ENCODE results near the gene TTN.

Gene TTN

DNA sequence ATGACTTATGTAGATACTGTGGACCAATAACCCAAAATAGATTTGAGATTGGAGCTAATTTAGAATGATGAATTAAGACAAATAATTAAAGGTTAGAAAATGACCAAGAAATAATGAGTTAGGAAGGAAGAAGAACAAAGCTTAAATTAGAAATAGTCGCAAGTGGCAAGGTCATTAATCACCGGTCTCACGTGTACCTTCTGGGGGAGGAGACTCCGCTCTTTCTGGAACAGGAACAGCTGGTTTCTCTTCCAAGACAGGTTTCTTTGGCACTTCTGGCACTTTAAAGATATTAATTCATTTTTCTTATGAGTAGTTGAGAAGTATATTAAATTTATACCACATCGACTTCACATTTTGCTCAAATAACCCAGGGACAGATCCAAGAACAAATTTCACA is 156.7 kb downstream of the TTN start:
- DNase-seq (ENCODE audit: low spot score), result no peak

DNA sequence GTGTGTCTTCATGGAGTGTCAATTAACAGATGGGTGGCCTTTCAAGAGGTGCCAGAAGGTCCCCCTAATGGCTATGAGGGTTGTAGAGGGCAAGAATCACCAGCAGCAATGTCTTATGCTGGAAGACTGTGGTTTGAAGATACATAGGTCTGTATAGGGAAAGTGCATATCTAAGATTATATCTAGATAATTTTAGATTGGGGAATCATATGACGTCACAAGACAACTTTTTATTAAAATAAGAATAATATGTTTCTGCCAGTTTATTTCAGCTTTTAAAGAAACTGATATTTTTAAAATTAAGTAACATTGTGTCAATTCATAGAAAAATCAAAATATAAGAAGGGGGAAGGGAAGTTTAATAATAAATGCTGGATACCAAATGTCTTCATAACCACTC is 162.3 kb downstream of the TTN start:
- no peak for DNase-seq (ENCODE audit: low spot score)

DNA sequence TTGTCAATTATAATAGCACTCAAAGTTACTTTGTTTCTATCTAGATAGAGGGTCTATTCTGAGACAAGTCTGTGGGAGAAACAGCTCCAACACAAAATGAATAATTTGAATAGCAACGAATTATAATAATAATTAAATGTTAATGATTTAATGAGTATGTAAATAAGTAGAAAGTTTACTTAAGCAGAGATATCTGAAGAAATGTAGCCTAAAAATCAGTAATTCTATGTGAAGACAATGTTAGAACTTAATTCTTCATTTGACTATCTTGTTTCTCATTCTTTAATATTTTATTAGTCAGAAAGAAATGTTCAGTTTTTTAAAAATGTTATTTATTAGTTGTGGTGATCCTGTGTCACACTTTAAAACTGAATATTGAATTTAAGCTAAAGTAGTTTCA is 165.7 kb downstream of the TTN start:
- DNase-seq (ENCODE audit: low spot score), result no peak

DNA sequence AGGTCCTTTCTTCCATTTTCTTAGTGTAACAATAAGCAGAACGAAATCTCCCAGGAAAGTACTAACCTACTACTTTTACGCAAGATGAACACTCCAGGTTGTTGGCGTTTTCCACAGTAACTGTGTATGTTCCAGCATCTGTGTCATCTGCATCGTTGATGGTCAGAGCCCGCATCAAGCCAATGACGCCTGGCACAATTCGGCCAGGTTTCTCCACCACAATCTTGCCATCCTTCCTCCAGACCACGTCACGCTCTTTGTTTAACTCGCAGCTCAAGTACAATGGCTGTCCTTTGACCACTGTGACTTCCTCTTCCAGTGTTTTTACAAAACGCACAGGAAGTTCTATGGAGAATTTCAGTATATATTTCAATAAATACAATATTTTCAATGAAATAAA is 171.3 kb downstream of the TTN start:
- DNase-seq (ENCODE audit: low spot score), result no peak

DNA sequence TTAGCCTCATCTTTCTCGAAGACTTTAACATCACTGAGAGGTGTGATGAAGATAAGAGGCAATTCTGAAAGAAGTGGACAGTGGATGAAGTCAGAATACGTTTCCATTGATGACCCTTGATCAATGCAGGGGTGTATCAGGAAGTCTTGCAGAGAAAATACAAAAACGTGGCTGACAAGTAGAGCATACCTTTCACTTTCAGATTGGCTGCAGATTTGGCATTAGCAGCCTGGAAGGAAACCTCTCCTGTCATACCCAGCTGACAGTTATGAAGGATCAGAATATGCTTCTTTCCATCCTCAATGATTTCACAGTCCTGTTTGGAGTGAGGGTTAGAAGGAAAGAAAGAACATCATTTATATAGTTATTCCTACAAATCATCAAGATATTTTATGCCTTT is 174.5 kb downstream of the TTN start:
- DNase-seq (ENCODE audit: low spot score), result no peak

DNA sequence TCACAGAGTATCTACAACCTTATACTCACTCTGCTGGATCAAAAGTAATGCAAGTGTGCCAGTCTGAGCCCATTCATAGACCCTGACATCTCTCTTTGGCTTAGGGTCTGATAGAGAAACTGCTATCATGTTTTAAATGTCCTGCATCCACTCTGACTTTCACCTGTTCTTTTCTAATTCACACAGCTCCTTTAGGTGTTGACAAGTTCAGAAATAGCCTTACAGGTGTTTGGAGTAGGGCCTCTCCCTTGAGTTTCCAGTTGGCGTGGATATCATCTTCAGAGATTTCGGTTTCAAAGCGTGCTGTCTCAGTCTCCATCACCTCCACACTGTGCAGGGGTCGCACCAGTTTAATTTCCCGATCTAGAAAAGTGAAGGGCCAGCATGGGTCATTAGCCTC is 176.6 kb downstream of the TTN start:
- no peak for DNase-seq (ENCODE audit: low spot score)

DNA sequence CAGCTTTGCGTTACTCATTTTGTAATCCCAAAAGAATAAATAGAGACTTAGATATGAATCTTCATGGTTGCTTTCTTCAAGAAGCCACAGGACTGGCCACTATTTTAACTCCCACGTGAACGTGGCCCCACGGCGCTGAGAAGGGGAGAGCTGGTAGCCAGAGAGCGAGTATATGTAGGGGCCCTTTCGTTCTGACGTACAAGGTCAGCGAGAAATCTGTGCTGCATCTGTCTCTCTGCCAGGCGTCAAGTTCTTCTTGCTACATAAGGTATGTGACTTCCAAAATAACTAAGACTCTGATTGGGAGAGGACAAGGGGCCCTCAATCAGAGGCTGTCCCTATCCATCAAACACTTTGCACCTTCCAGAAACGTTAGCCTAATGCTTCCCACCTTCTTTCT is 177.8 kb downstream of the TTN start:
- no peak for DNase-seq (ENCODE audit: low spot score)

DNA sequence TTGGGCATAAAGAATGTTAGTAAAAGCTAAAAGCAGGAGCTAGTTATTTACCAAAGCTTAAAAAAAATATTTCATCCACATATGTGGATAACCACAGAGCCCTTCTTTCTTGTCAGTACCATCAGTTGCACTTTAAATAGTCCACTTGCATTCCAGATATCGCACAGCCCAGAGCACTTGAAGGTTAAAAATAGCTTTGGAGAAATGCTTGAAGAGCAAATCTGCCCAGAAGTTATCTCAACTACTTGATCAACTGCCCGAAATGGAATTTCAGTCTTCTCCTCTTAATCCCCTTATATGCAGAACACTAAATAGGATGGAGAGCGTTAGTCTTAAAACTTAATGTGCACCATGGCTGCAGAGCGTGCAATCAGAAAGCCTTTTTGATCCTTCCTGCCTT is 178.6 kb downstream of the TTN start:
- no peak for DNase-seq (ENCODE audit: low spot score)

DNA sequence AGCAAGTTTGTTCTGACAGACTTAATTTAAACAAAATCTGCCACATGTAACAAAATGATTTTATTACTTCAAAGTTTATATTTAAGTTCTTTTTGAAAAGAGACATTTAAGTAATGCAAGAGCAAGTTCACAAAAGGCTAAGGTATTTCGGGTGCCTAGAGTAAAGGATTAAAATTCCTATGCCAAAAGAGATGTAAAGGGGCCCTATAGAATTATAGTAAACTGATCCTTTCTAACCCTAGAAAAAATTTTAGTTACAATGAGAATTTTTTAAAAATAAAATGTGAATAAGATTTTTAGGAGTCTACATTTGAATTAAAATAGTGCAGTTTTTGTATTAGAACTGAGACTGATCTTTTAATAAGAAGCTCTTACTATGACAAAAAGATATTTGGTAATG is 179.8 kb downstream of the TTN start:
- DNase-seq (ENCODE audit: low spot score), result no peak

DNA sequence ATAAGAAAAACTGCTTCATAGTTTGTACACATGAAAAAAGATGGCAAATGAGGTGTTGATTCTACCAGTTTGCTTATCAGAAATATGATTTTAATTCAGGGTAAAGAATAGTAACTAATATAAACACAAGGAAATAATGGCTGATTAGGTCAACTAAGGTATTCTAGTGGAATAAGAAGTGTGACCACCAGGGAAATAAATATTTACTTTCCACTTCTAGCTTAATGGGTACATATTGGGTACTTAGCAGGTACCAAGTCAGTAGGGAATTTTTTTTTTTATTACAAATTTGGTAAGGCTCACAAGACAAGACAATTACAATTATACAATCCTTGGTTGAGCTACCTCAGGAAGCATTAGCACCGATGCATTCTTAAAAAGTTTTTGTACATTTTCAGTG is 191.3 kb downstream of the TTN start:
- DNase-seq (ENCODE audit: low spot score), result no peak

DNA sequence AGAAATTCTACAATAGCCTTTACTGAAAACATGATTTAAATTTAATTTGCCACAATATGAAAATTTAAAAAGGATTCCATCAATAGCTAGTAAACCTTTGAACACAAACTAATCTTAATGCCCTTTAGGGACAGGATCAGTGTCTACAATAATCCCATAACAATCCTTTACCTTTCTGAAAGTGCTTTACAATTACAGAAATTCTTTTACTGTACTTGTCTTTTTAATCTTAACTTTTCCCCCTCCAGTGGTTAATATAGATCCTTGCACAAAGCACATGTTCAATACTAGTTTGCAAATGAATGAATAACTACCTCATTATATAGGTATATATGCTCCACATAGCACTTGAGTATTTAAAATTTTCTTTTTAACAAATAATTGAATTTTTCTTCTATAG is 204.3 kb downstream of the TTN start:
- no peak for DNase-seq (ENCODE audit: low spot score)

DNA sequence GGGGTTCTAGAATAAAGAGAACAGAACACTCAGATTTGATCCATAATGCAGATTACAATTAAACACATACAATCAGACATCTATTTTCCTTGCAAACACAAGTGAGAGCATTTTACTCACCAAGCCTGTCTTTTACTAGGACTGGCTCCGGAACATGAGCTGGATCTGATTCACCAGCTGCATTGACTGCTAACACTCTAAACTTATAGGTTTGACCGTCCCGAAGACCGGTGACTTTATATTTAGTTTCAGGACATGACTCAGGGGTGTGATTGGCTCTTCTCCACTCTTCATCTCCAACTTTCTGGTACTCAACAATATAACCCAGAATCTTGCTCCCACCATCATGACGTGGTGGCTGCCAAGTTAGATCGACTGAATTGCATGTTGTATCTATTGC is 214.6 kb downstream of the TTN start:
- no peak for DNase-seq (ENCODE audit: low spot score)

DNA sequence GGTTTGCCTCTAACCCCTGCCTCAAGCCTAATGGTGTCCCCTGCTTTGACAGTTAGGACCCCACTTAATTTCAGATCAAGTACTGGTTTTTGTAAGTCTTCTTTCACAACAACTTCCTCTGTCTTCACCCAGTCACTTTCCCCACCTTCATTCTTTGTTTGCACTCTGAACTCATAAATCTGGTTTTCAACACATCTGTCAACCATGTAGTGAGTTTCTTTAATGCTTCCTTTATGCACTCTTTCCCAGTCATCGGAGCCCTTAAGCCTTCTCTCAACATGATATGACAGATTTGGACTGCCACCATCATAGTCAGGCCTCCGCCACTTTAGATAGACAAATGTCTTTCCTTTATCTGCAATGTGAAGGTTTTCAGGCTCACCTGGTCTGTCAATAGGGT is 217.9 kb downstream of the TTN start:
- DNase-seq (ENCODE audit: low spot score), result no peak

DNA sequence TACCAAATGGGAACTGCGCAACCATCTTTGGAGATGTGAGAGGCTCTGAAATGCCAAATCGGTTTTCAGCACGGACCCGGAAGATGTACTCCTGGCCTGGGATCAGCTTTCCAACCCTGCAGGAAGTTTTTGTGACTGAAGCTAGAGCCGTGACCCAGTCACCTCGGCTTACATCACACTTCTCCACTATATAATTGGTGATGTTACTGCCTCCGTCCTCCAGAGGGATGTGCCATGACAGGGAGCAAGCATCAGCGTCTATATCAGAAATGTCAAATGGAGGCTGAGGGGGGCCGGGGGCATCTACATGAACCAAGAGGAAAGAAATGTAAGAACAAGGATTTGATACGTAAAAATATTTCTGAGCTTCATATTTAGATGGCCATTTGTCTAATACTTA is 222.6 kb downstream of the TTN start:
- DNase-seq (ENCODE audit: low spot score), result no peak

DNA sequence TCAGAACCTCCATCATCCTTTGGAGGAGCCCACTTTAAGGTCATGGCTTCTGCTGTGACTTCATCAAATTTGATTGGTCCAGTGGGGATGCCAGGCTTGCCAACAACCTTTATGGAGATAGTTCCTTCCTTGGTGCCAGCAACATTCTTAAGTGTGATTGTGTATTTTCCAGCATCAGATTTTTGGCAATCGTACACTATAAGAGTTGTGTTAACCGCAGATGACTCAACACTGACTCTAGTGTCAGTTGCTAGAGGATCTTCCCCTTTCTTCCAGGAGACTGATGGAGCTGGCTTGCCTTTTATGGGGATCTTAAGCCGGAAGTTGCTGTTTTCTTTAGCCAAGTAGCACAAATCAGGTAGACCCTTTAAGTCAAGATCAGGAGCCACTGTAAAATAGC is 228.2 kb downstream of the TTN start:
- DNase-seq (ENCODE audit: low spot score), result no peak

DNA sequence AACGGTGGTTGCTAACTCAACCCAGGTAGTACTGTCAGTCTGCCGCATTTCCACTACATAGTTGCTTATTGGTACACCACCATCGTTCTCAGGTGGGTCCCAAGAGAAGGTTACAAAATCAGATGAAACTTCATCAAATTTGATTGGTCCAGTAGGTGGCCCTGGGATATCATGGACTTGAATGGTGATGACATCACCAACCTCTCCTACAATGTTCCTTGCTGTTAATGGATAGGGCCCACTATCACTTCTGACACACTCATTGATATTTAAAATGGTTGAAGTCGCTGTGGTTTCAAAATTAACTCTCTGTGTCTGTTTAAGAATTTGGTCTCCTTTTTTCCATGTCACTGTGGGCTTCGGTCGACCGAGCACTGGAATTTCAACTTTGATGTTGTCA is 232.4 kb downstream of the TTN start:
- DNase-seq (ENCODE audit: low spot score), result no peak

DNA sequence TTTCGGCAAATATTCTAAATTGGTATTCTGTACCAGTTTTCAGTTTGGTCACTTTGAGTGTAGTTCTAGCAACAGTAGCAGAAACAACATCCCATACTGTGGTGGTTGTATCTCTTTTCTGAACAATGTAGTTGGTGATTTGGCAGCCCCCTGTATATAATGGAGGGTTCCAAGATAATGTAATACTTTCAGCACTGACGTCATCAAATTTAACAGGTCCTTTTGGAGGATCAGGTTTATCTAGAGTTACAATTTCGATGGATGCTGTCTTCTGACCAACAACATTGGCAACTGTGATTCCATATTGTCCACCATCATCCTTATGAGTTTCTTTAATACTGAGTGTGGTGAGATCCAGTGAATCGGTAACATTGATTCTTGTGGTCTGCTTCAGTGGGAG is 239.0 kb downstream of the TTN start:
- DNase-seq (ENCODE audit: low spot score), result no peak

DNA sequence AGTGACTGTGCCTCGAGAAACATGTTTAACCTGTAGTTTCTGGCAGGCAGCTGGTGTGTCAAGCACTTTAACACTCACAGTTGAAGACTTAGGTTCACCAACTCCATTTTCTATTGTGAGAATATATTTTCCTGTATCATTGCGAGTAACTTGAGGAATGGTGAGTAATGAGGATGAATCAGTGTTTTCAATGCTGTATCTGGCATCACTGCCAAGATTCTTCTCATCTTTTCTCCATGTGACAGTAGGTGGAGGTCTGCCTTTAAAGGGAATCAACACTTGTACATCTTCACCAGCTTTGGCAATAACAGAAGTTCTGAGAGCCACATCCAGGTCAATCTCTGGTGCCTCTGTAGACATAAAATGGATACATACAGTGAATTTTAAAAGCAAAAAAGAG is 254.2 kb downstream of the TTN start:
- DNase-seq (ENCODE audit: low spot score), result no peak

DNA sequence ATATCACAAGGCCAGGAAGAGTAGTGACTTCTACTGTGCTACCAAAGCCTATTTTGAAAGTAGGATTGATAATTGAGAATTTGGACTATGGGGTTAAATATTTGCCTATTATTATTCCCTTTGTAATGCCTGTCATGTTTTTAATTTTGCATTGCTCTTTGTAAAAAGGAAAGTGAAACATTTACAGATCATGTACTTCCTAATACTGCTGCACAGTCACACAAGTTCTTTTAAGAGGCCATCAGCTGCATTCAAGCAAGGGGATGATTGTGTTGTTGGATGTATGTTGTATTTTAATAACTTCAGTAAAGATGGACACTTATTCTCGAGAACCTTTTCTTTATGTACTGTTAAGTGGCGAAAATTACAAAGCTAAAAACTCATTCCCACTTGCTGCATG is 256.9 kb downstream of the TTN start:
- DNase-seq (ENCODE audit: low spot score), result no peak

DNA sequence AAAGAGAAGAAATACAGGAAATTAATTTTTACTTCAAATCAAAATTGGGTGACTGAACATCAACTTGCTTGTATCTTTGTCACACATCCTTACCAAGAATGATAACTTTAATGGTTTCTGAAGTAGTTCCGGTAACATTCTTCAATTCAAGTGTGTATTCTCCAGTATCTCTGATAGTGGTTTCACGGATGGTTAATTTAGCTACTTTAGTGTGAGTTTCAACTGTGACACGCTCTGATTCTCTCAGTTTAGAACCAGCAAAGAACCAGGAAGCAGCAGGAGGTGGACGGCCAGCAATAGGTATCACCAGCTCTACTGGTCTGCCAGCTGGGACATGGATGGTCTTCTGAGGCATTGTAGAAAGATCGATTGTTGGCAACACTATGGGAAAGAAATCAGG is 264.7 kb downstream of the TTN start:
- DNase-seq (ENCODE audit: low spot score), result no peak

DNA sequence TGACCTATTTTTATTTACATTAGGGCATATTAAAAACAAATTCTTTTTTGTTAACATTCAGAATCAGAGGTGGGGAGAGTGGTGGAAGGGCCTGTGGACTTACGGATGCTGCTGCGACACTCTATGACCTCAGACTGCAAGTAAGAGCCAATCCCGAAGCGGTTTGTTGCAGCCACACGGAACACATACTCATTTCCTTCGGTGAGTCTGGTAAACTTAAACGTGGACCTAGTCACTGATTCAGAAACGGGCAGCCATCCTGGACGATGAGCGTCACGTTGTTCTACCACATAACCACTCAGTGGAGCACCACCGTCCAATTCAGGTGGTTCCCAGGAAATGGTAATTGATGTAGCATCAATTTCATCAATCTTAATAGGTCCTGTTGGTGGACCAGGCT is 265.1 kb downstream of the TTN start:
- no peak for DNase-seq (ENCODE audit: low spot score)

DNA sequence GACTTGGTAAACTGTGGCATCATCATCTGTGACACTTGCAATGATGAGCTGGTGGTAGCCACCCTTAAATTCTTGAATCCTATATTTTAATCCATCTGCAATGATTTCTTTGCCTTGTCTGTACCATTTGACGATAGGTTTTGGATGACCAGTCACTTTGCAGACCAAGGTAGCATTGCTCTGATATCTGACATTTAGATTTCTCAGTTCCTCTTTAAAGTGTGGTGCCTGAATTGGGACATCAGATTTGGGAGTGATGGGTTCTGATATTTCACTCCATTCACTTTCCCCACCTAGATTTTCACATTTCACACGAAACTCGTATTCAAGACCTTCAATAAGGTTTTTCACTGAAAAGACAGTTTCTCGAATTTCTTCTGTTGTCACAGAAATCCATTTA is 271.2 kb downstream of the TTN start:
- DNase-seq (ENCODE audit: low spot score), result no peak

DNA sequence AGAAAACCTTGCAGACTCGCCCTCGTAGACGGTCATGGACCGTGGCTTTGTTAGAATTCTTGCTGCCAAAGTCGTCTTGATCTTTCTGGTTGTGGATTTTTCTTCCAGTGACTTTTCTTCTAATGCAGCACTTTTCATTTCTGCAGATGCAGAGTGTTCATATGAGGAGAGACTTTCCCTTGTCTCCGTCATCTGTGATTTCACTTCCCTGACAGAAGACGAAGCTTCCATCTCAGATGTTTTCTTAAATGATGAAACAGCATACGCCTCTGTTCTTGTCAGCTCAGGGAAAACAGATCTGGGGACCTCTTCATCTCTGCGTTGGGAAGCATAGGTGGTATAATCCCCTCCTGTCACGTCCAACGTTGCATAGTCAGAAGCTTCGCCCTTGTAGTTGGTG is 276.1 kb downstream of the TTN start:
- no peak for DNase-seq (ENCODE audit: low spot score)

DNA sequence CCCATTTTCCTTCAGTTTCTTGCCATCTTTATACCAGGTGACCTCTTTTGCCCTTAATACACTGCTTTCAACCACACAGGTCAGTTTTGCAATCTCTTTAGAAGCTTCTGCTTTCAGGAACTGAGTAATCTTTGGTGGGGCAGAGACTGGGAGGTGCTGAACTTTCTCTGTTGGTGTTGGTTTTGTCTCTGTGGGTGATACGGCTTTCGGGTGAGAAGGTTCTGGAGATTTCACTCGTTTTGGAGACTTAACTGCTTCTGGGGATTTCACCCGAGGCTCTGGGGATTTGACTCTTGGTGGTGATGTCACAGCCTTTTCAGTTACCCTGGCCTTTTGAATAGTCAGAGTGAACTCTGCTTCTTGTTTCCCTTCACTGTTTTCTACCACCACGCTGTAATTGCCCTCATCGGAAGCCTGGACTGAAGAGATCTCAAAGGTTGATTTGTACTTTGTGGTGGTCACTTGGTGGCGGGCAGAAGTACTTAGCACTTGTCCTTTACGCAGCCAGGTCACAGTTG is 276.5 kb downstream of the TTN start:
- DNase-seq (ENCODE audit: low spot score), result no peak

DNA sequence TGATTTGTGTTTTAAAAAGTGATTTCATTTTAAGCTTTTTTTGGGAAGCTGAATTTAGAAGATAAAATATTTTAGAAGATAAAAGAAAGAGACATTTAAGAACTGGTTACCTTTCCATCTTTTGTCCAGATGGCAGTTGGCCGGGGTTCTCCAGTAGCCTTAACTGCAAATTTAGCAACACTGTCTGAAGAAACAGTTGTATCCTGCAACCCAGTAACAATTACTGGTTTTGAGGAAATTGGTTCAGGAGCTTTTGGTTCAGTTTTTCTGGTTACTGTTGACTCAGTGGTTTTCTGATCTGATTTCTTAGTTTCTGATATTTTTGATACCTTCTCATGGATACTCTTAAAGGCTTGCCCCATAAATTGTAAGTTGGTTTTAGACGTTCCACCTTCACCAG is 277.1 kb downstream of the TTN start:
- DNase-seq (ENCODE audit: low spot score), result no peak

Data from CD4-positive, alpha-beta T cell treated with Interleukin-15 for 4 hours (primary cell).